GM12801 (cell line): ENCODE measurements around the gene RTTN.

Experiments used
- TF ChIP-seq, protein P1 (sequence below): IDR thresholded peaks from one replicate; pipeline ENCODE4 v1.5.1; 2011; ENCODE audit warnings: control low read depth; ENCODE audit not compliant: insufficient read length; ENCODE audit errors: extremely low read depth

The RTTN gene

DNA sequence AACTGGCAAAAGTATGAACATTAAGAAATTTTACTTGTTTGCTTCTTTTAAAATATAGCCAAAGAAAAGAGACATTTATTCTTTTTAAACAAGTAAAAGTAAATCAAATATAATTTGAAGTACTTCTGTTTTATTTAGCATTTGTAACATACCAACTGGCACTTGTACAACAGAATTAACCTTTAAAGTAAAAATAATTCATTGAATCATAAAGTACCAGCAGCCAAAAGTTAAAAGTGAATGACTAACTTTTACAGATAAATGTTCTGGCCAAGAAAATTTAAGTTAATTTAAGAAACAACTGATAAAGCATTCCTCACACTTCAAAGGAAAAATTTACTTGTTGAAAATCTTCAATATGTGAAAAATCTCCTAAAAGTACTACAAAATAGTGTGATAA, 23.8 kb downstream of the RTTN start:
- TF ChIP-seq, protein P1, sequence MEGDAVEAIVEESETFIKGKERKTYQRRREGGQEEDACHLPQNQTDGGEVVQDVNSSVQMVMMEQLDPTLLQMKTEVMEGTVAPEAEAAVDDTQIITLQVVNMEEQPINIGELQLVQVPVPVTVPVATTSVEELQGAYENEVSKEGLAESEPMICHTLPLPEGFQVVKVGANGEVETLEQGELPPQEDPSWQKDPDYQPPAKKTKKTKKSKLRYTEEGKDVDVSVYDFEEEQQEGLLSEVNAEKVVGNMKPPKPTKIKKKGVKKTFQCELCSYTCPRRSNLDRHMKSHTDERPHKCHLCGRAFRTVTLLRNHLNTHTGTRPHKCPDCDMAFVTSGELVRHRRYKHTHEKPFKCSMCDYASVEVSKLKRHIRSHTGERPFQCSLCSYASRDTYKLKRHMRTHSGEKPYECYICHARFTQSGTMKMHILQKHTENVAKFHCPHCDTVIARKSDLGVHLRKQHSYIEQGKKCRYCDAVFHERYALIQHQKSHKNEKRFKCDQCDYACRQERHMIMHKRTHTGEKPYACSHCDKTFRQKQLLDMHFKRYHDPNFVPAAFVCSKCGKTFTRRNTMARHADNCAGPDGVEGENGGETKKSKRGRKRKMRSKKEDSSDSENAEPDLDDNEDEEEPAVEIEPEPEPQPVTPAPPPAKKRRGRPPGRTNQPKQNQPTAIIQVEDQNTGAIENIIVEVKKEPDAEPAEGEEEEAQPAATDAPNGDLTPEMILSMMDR, result no peak

- TF ChIP-seq, protein P1, result no peak
Measured at GRCh38 chr18:70181015-70181414, 24.5 kb downstream of the RTTN start.

DNA sequence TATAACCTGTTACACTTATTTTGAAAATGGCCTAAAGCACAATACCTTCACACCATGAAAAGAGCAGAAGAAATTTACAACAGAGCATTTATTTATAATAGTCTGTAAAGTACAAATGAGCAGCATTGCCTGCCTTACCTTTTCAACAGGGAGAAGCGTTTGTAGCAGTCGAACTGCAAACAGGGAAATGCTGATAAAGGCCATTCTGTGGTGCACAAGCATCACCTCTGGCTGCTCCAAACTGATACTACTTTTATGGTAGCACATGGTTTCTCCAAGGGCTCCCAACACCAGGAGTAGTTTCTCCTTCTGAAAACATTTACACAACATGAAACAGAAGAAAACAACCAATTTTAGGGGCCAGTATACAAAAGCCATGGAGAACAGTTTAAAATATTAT, 28.9 kb downstream of the RTTN start:
- TF ChIP-seq, protein P1, result no peak

DNA sequence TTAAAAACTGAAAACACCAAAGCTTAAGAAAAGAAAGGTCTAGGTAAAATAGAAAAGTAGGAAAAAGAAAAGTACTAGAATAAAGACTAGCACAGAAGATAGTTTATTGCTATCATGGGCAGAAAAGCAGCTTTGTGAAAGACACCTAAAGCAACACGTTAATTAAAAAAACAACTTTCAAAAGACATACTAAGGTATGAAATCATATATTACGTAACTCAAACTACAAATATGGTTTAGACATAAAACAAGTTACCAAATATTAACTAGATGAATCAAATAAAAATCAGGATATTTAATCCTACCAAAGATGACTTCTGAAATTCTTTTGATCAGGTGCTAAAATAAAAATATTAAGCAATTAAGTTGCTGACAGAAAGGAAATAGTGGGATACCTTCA, 30.3 kb downstream of the RTTN start:
- TF ChIP-seq, protein P1, result no peak

DNA sequence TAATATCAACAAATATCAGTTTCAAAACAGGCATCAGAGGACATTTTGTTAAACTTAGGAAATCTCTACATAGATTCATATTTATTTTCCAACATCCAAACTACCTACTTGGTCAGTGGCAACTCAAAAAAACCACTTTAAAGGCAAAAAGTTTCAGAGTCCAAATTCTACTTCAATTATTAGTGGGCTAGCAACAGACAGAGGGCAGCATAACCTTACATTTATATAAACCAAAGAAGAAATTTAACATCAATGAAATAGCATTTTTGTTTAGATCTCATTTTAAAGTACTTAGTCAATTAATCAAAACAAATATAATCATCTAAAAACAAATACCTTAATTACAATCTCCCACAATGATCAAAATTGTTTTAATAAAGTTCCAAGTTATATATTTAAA, 33.3 kb downstream of the RTTN start:
- TF ChIP-seq, protein P1, result no peak

DNA sequence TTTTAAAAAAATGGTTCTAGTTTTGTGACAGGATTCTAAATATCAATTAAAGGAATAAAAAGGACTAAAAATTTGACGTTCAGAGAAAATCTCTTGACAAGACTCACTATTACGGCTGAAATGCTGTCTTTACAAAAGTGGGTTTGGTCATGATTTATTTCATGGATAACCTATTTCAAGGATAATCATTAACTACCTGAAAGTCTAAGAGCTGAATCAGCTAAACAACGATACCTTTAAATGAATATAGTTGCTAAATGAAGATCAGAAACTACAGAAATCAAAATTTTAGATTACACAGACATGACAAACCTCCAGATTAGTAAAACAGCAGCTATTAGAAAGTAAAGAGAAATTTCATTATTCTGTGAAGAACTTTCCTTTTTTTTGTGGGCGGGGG, 35.7 kb downstream of the RTTN start:
- TF ChIP-seq, protein P1, result no peak

DNA sequence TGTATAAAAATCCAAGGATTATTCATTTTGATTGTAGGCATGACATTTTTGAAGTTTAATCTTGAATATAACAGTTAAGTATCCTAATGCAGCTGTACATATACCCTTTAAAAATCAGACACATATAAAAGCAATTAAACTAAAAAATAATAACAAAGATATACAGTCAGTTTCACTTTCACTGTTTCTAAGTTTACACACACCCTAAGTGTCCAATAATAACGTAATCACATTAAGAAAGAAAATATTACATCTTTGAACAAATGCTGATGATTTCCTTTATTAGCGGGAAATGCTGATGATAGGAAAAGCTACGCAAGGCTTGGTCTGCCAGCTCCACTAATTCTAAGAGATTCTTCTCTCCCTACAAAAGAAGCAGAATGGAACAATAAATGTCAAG, 38.8 kb downstream of the RTTN start:
- TF ChIP-seq, protein P1, result no peak

DNA sequence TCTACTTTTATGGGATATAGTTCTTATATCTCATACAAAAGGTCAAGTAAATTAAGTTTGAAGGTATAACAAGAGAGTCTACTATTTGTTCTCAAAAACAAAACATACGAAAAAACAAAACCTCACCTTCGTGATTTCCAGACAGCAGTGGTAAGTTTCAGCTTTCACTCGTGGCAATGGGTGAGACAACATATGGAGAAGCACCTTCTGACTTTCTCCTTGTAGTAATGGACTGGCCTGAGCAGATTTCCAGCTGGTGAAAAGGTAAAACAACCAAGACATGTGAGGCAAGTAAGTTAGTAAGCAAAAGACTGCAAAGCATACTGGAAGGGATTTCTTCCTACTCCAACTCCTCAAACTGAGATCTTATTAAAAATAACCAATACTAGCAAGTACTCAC, 39.6 kb downstream of the RTTN start:
- TF ChIP-seq, protein P1, result no peak
